Measurements from ENCODE around the gene IGF2BP3. TPM values are rescaled to one million over a fixed set of nuclear protein-coding genes. Genes with fewer than 3 reads are reported as not detected.
A peak's percentile ranks its signal among the peaks of the same experiment; 100 is the strongest.

The IGF2BP3 gene
- total and polyA plus RNA-seq, 10 of the 15 experiments (the other 5 are each of a cell fraction or from before 2014, with no cell fraction given) = 4.6 to 61.2 (median 36.9) TPM

- TF ChIP-seq ZBTB4 (CRISPR knock-in tag; IDR thresholded peaks at IDR 0.05) (no peak), SPI1 (IDR thresholded peaks at IDR 0.05; ENCODE audit: borderline replicate concordance, insufficient read depth, low read depth, low read length) (peak; percentile 38; the same call in 1 of the 2 replicates), GATAD2B (conservative IDR thresholded peaks at IDR 0.05; ENCODE audit: low read depth) (0 out of 2 replicates have a peak, but pooled peaks have one; percentile 24), IKZF1 (conservative IDR thresholded peaks at IDR 0.05) (peak; percentile 58), PML (IDR thresholded peaks at IDR 0.05; ENCODE audit: low read length) (0 out of 2 replicates have a peak, but pooled peaks have one; percentile 5), GABPA (IDR thresholded peaks at IDR 0.05; ENCODE audit: low read depth) (no peak), EGR1 (IDR thresholded peaks at IDR 0.05; ENCODE audit: borderline replicate concordance in 1 of 2, low read depth in 2 of 2, low read length in 2 of 2) (peak in 1 of 2 experiments; percentile 66; a peak in 2 of 3 replicates), NBN (IDR thresholded peaks at IDR 0.05) (peak; percentile 20; the same call in 1 of the 2 replicates), RELB (IDR thresholded peaks at IDR 0.05; ENCODE audit: low read depth) (0 out of 2 replicates have a peak, but pooled peaks have one; percentile 14), POLR2AphosphoS2 (IDR thresholded peaks at IDR 0.05; ENCODE audit: low read depth, low read length) (no peak), NFYA (IDR thresholded peaks at IDR 0.05; ENCODE audit: borderline replicate concordance, low read depth, low read length) (no peak), MTA2 (IDR thresholded peaks at IDR 0.05; ENCODE audit: low read depth) (no peak), ZBED1 (IDR thresholded peaks at IDR 0.05; ENCODE audit: borderline replicate concordance) (peak; percentile 22; the same call in 1 of the 2 replicates), EED (IDR thresholded peaks at IDR 0.05; ENCODE audit: low read depth) (0 out of 2 replicates have a peak, but pooled peaks have one; percentile 11), JUND (IDR thresholded peaks at IDR 0.05; ENCODE audit: low read depth, low read length) (no peak), SIN3A (IDR thresholded peaks at IDR 0.05; ENCODE audit: low read depth, low read length) (0 out of 2 replicates have a peak, but pooled peaks have one; percentile 6), MLLT1 (IDR thresholded peaks at IDR 0.05) (0 out of 2 replicates have a peak, but pooled peaks have one; percentile 57), RUNX3 (IDR thresholded peaks at IDR 0.05; ENCODE audit: low read length) (peak; percentile 83), DPF2 (IDR thresholded peaks at IDR 0.05) (no peak)
These were observed 2.3 kb downstream of the IGF2BP3 start (continued) for GRCh38 chr7:23467806-23468525.

All from GM12878 (cell line).